GM21576 (cell line): ENCODE data around the gene TNIK.
A peak's percentile ranks its signal among the peaks of the same experiment; 100 is the strongest.

Experiments
- ATAC-seq: cut with Tn5 transposase; IDR thresholded peaks from one replicate; pipeline ENCODE4 v1.9.1; 2021; ENCODE audit warnings: mild to moderate bottlenecking, moderate library complexity; ENCODE audit not compliant: unreplicated experiment

TNIK gene

GRCh38 chr3:171066206-171066605 lies 394.0 kb downstream of the TNIK start:
- no peak for ATAC-seq

GRCh38 chr3:171065732-171066131 lies 394.5 kb downstream of the TNIK start:
- no peak for ATAC-seq

GRCh38 chr3:171064461-171064860 lies 395.7 kb downstream of the TNIK start:
- no peak for ATAC-seq

GRCh38 chr3:171061749-171062148 lies 398.5 kb downstream of the TNIK start:
- no peak for ATAC-seq

GRCh38 chr3:171059978-171060377 lies 400.2 kb downstream of the TNIK start:
- no peak for ATAC-seq

- ATAC-seq: no peak
These were observed 401.2 kb downstream of the TNIK start for GRCh38 chr3:171058873-171059603.

- ATAC-seq: no peak
These were observed 402.1 kb downstream of the TNIK start for GRCh38 chr3:171058058-171058457.

GRCh38 chr3:171057072-171057471 lies 403.1 kb downstream of the TNIK start:
- no peak for ATAC-seq

GRCh38 chr3:171056528-171056927 lies 403.7 kb downstream of the TNIK start:
- ATAC-seq: no peak

- ATAC-seq: no peak
These were observed 404.6 kb downstream of the TNIK start for GRCh38 chr3:171055336-171056178.

GRCh38 chr3:171054921-171055320 lies 405.3 kb downstream of the TNIK start:
- no peak for ATAC-seq

GRCh38 chr3:171054231-171054630 lies 406.0 kb downstream of the TNIK start:
- no peak for ATAC-seq

- ATAC-seq: peak; percentile 97
These were observed 410.3 kb downstream of the TNIK start for GRCh38 chr3:171049861-171050444.

- no peak for ATAC-seq
These were observed 413.4 kb downstream of the TNIK start for GRCh38 chr3:171046760-171047159.

GRCh38 chr3:171044835-171045793 lies 415.1 kb downstream of the TNIK start:
- no peak for ATAC-seq

GRCh38 chr3:171044384-171044783 lies 415.8 kb downstream of the TNIK start:
- no peak for ATAC-seq

- no peak for ATAC-seq
These were observed 420.5 kb downstream of the TNIK start for GRCh38 chr3:171039674-171040073.

GRCh38 chr3:171038342-171038741 lies 421.9 kb downstream of the TNIK start:
- ATAC-seq: no peak

- ATAC-seq: no peak
These were observed 431.4 kb downstream of the TNIK start for GRCh38 chr3:171028779-171029232.

- no peak for ATAC-seq
These were observed 432.0 kb downstream of the TNIK start for GRCh38 chr3:171028025-171028778.
